Neural progenitor cell (in vitro differentiated cells): ENCODE results near the gene STX1A. TPM values are rescaled to one million over a fixed set of nuclear protein-coding genes. Genes with fewer than 3 reads are reported as not detected.

Experiments used
- DNase-seq: peaks from one replicate; pipeline ENCODE4 v3.0.0-alpha.2; 2016; ENCODE audit warnings: low spot score
- H2AFZ ChIP-seq: fragments of 200-600 bp; sonication (generic); replicated peaks from 2 replicates; pipeline ENCODE4 v1.6.1; 2016; ENCODE audit warnings: antibody characterized with exemption
- H3F3A ChIP-seq: fragments of 200-600 bp; sonication (generic); 2 replicates; pipeline ENCODE4 v1.6.1; 2016; ENCODE audit warnings: antibody characterized with exemption, low read depth
- H3K27ac ChIP-seq: fragments of 200-600 bp; sonication (generic); 2 replicates; pipeline ENCODE4 v1.5.1; 2016; ENCODE audit warnings: mild to moderate bottlenecking
- H3K27me3 ChIP-seq: fragments of 200-600 bp; sonication (generic); 2 replicates; pipeline ENCODE4 v1.6.1; 2016; ENCODE audit warnings: mild to moderate bottlenecking, moderate library complexity
- H3K36me3 ChIP-seq: fragments of 200-600 bp; sonication (generic); 2 replicates; pipeline ENCODE4 v1.5.1; 2016
- H3K4me1 ChIP-seq: fragments of 200-600 bp; sonication (generic); 2 replicates; pipeline ENCODE4 v1.6.1; 2016; ENCODE audit warnings: mixed run types
- H3K4me2 ChIP-seq: fragments of 200-600 bp; sonication (generic); 2 replicates; pipeline ENCODE4 v1.6.1; 2016
- H3K4me3 ChIP-seq: fragments of 200-600 bp; sonication (generic); 2 replicates; pipeline ENCODE4 v1.5.1; 2016
- H3K79me2 ChIP-seq: fragments of 200-600 bp; sonication (generic); 2 replicates; pipeline ENCODE4 v1.6.1; 2016; ENCODE audit warnings: low read depth
- H3K9ac ChIP-seq: fragments of 200-600 bp; sonication (generic); 2 replicates; pipeline ENCODE4 v1.6.1; 2016
- H3K9me3 ChIP-seq: fragments of 200-600 bp; sonication (generic); 2 replicates; pipeline ENCODE4 v1.5.1; 2016; ENCODE audit warnings: low read depth
- H4K20me1 ChIP-seq: fragments of 200-600 bp; sonication (generic); 2 replicates; pipeline ENCODE4 v1.6.1; 2016; ENCODE audit warnings: low read depth
- H3K27ac Mint-ChIP-seq: 3 replicates; pipeline ENCODE4 v1.8.0; 2021; ENCODE audit warnings: mixed read lengths
- H3K27me3 Mint-ChIP-seq: 2 replicates; pipeline ENCODE4 v1.8.0; 2022; ENCODE audit warnings: low read depth, mild to moderate bottlenecking, inconsistent platforms, moderate library complexity, mixed read lengths; ENCODE audit not compliant: insufficient read depth
- H3K36me3 Mint-ChIP-seq: 3 replicates; pipeline ENCODE4 v1.8.0; 2021; ENCODE audit warnings: mixed read lengths
- H3K4me1 Mint-ChIP-seq: 3 replicates; pipeline ENCODE4 v1.8.0; 2021; ENCODE audit warnings: mixed read lengths
- H3K4me3 Mint-ChIP-seq: 3 replicates; pipeline ENCODE4 v1.8.0; 2021; ENCODE audit warnings: mild to moderate bottlenecking, moderate library complexity, mixed read lengths
- H3K9me3 Mint-ChIP-seq: 3 replicates; pipeline ENCODE4 v1.8.0; 2020; ENCODE audit warnings: mixed read lengths
- EZH2 ChIP-seq: fragments of 200-600 bp; sonication (generic); IDR thresholded peaks from 2 replicates; pipeline ENCODE4 v1.6.1; 2017; ENCODE audit warnings: antibody characterized with exemption, mild to moderate bottlenecking, moderate library complexity
- EZH2phosphoT487 ChIP-seq: fragments of 200-600 bp; sonication (generic); IDR thresholded peaks from 2 replicates; pipeline ENCODE4 v1.6.1; 2017; ENCODE audit warnings: antibody characterized with exemption
- total RNA-seq: library from RNA; depleted of rRNA; stranded (reverse); fragments of >200 nt; gene quantifications from 2 replicates; pipeline ENCODE4 v1.2.3, GENCODE V29; 2015; ENCODE audit warnings: low replicate concordance
- TF ChIP-seq, protein P1 (sequence below): fragments of 200-600 bp; sonication (generic); IDR thresholded peaks from 2 replicates; pipeline ENCODE4 v1.5.1; 2017; ENCODE audit warnings: antibody characterized with exemption, mild to moderate bottlenecking

Gene STX1A
- total RNA-seq, 1 donor from 2014 or later, result 21.9 TPM

DNA sequence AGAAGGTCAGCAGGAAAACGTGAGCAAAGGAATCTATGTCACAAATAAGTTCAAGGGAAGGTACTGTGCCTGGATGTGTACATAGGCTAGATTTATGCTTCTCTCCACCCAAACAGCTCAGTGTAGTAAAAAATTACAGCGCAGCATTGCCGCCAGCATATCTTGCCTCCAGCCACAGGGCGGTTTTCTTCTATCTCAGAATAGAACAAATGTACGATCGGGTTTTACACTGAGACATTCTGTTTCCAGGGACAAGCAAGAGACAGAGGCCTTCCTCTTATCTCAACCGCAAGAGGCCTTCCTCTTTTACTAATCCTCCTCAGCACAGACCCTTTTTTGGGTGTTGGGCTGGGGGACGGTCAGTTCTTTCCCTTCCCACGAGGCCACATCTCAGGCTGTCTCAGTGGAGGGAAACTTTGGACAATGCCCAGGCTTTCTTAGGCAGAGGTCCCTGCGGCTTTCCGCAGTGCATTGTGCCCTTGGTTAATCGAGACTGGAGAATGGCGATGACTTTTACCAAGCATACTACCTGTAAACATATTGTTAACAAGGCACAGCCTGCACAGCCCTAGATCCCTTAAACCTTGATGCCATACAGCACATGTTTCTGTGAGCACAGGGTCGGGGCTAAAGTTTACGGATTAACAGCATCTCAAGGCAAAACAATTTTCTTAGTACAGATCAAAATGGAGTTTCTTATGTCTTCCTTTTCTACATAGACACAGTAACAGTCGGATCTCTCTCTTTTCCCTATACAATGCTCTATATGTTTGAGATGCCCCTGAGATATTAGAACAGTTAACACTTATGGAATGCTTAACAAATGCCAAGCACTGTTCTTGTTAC is 30.7 kb upstream of the STX1A start:
- no peak for DNase-seq
- peak overlapping the region; percentile 76 for H3K27ac Mint-ChIP-seq

DNA sequence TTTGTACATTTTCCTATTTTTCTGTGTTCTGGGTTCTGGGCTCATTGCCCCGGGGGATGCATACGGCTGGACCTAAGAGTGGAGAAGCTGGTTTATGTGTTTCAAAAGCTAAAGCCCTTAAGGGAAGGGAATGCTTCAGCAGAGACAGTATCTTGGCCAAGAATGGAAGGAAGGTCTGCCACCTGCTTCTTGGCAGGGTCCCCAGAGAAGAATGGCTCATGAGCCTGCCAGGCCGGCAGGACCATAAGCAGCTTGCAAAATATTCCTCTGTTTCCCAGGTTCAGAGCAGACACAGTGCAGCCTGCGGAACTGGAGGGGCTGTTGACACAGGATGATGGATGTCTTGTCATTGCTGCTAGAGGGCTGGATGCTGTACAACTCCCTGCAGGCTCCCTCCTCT is 26.9 kb upstream of the STX1A start:
- Histone ChIP-seq H4K20me1 (no peaks in the 10 kb centered on the region), H3K36me3 (no peaks in the 10 kb centered on the region), H3F3A (peaks cover 37% of the 10 kb centered on the region), H3K4me1 (peaks cover 39% of the 10 kb centered on the region), H3K27ac (no peak overlapping the region), H2AFZ (no peak overlapping the region), H3K4me3 (no peak overlapping the region), H3K79me2 (no peaks in the 10 kb centered on the region), H3K4me2 (no peak overlapping the region), H3K27me3 (no peaks in the 10 kb centered on the region), H3K9ac (no peak overlapping the region), H3K9me3 (no peaks in the 10 kb centered on the region)
- no peak overlapping the region for H3K4me3 Mint-ChIP-seq
- peaks cover 17% of the 10 kb centered on the region for H3K27me3 Mint-ChIP-seq
- H3K27ac Mint-ChIP-seq, result peak overlapping the region; percentile 34
- peaks cover 3% of the 10 kb centered on the region for H3K36me3 Mint-ChIP-seq
- peaks cover 5% of the 10 kb centered on the region for H3K9me3 Mint-ChIP-seq
- H3K4me1 Mint-ChIP-seq, result peaks cover 38% of the 10 kb centered on the region
- TF ChIP-seq, protein P1, sequence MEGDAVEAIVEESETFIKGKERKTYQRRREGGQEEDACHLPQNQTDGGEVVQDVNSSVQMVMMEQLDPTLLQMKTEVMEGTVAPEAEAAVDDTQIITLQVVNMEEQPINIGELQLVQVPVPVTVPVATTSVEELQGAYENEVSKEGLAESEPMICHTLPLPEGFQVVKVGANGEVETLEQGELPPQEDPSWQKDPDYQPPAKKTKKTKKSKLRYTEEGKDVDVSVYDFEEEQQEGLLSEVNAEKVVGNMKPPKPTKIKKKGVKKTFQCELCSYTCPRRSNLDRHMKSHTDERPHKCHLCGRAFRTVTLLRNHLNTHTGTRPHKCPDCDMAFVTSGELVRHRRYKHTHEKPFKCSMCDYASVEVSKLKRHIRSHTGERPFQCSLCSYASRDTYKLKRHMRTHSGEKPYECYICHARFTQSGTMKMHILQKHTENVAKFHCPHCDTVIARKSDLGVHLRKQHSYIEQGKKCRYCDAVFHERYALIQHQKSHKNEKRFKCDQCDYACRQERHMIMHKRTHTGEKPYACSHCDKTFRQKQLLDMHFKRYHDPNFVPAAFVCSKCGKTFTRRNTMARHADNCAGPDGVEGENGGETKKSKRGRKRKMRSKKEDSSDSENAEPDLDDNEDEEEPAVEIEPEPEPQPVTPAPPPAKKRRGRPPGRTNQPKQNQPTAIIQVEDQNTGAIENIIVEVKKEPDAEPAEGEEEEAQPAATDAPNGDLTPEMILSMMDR, result no peak
- no peak for TF ChIP-seq EZH2
- no peak for TF ChIP-seq EZH2phosphoT487
- DNase-seq, result no peak

More for the DNA sequence above, 30.7 kb upstream of the STX1A start:
- Histone ChIP-seq H3K36me3 (no peaks in the 10 kb centered on the region), H3F3A (peaks cover 9% of the 10 kb centered on the region), H3K4me1 (peaks cover 13% of the 10 kb centered on the region), H2AFZ (no peak overlapping the region), H3K4me3 (no peak overlapping the region), H4K20me1 (no peaks in the 10 kb centered on the region), H3K27me3 (no peaks in the 10 kb centered on the region), H3K9ac (no peak overlapping the region), H3K27ac (peak overlapping the region; percentile 37), H3K79me2 (no peaks in the 10 kb centered on the region), H3K9me3 (no peaks in the 10 kb centered on the region), H3K4me2 (peak overlapping the region; percentile 18)
- H3K4me3 Mint-ChIP-seq, result no peak overlapping the region
- H3K27me3 Mint-ChIP-seq, result no peaks in the 10 kb centered on the region
- no peak for TF ChIP-seq EZH2phosphoT487
- TF ChIP-seq, protein P1, result no peak
- no peak for TF ChIP-seq EZH2
- H3K9me3 Mint-ChIP-seq, result peaks cover 6% of the 10 kb centered on the region
- peaks cover 10% of the 10 kb centered on the region for H3K4me1 Mint-ChIP-seq
- peaks cover 3% of the 10 kb centered on the region for H3K36me3 Mint-ChIP-seq

DNA sequence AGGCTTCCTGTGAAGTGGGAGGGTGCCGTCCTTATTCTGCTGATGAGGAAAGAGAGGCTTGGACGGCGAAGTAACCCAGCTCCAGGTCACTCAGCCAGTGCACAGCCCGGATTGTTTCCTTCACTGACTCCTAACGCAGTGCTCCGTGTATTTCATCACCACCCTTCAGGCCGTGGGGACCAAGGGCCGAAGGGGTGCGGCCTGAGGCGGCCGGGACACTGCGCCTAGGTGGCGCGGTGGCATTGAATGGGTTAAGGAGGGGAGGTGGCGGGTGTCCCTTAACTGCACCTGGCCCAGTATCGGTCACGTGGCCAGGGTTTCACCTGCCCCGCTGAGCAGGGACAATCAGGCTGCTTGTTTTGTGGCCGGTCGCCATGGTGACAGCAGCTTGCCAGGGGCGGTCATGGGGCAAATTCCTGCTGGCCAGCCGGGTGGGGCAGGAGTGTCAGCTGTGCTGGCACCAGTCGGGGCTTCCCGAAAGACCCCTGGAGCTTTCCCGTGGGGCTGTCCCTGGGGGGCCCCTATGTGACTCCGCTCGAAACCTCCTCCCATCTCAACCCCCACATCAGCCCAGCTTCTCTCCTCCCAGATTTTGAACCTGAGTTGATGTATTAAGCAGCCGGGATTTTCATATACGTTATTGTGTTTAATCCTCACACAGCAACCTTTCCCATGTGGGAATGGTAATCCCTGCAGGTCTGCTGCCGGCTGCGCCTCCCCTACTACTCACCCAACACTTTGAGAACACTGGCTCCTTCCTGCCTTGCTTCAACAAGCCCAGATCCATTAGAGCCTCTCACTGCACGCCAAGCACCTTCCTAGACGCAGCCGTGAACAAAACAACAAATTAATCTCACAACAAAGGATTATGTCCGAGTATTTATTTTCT is 23.5 kb upstream of the STX1A start:
- H3K36me3 ChIP-seq, result no peaks in the 10 kb centered on the region
- Mint-ChIP-seq H3K9me3 (no peaks in the 10 kb centered on the region), H3K27me3 (peaks cover 21% of the 10 kb centered on the region), H3K4me3 (peak overlapping the region; percentile 71), H3K4me1 (peaks cover 36% of the 10 kb centered on the region), H3K36me3 (no peaks in the 10 kb centered on the region), H3K27ac (peak overlapping the region; percentile 97)
- H3F3A ChIP-seq, result peaks cover 54% of the 10 kb centered on the region
- no peak overlapping the region for H3K9ac ChIP-seq
- no peak overlapping the region for H2AFZ ChIP-seq
- H3K79me2 ChIP-seq, result no peaks in the 10 kb centered on the region
- no peaks in the 10 kb centered on the region for H3K9me3 ChIP-seq
- H3K4me2 ChIP-seq, result peak overlapping the region; percentile 76
- peak overlapping the region; percentile 31 for H3K4me3 ChIP-seq
- H4K20me1 ChIP-seq, result no peaks in the 10 kb centered on the region
- peak; percentile 96 for DNase-seq
- no peaks in the 10 kb centered on the region for H3K27me3 ChIP-seq
- TF ChIP-seq EZH2 (no peak), EZH2phosphoT487 (no peak)
- TF ChIP-seq, protein P1, result no peak
- H3K4me1 ChIP-seq, result peaks cover 36% of the 10 kb centered on the region
- peak overlapping the region; percentile 86 for H3K27ac ChIP-seq
